Thyroid gland (tissue), 4 donors: Measurements from ENCODE around the gene PGLYRP3. TPM values are rescaled to one million over a fixed set of nuclear protein-coding genes. Genes with fewer than 3 reads are reported as not detected.

Experiments used
- DNase-seq, 2 donors: peaks; one replicate each; pipeline ENCODE4 v3.0.0-alpha.2; 2019
- H3K27ac ChIP-seq, 3 donors: fragments of 200-600 bp; sonication (generic); 1 replicate in 2 of 3; 2 replicates in 1 of 3; pipeline ENCODE4 v1.5.1; 2016 to 2019; ENCODE audit warnings: mild to moderate bottlenecking in 1 of 3, moderate library complexity in 1 of 3
- H3K27me3 ChIP-seq: fragments of 200-600 bp; sonication (generic); one replicate; pipeline ENCODE4 v1.5.1; 2019
- H3K36me3 ChIP-seq, 2 donors: fragments of 200-600 bp; sonication (generic); one replicate each; pipeline ENCODE4 v1.5.1; 2016 to 2019
- H3K4me1 ChIP-seq, 2 donors: fragments of 200-600 bp; sonication (generic); one replicate each; pipeline ENCODE4 v1.5.1; 2017 to 2019
- H3K4me3 ChIP-seq, 3 donors: fragments of 200-600 bp; sonication (generic); replicated peaks in 1 of 3; 1 replicate in 2 of 3; 2 replicates in 1 of 3; pipeline ENCODE4 v1.5.1; 2016; ENCODE audit warnings: mild to moderate bottlenecking in 1 of 3
- H3K9me3 ChIP-seq: fragments of 200-600 bp; sonication (generic); one replicate; pipeline ENCODE4 v1.5.1; 2017
- POLR2A ChIP-seq, 2 donors: fragments of 450-650 bp; IDR thresholded peaks; one replicate each; pipeline ENCODE4 v1.6.1; 2017; ENCODE audit warnings: antibody characterized with exemption in 2 of 2, mild to moderate bottlenecking in 2 of 2, moderate library complexity in 1 of 2
- WGBS, 2 donors: methylation state at CpG; one replicate each; pipeline ENCODE4 v1.1.5; 2017; 5-methylcytosine and 5-hydroxymethylcytosine counted together
- intact Hi-C: fragments of 100-400 bp; cut with DNase I; formaldehyde crosslinking; loops from one replicate; pipeline ENCODE4 v1.15.1; 2023
- total RNA-seq, 4 donors: library from RNA; depleted of rRNA; stranded (reverse); fragments of >200 nt; gene quantifications; one replicate each; pipeline ENCODE4 v1.2.3, GENCODE V29; 2016
- TF ChIP-seq, protein P1 (sequence below), 6 experiments: fragments of 200-600 bp in 3 of 6; fragments of 450-650 bp in 3 of 6; sonication (generic) in 3 of 6; IDR thresholded peaks; one replicate each; pipeline ENCODE4 v1.5.1; 2016 to 2019; ENCODE audit warnings: antibody characterized with exemption in 6 of 6, mild to moderate bottlenecking in 2 of 6, inconsistent platforms in 1 of 6, moderate library complexity in 1 of 6

The PGLYRP3 gene
- total RNA-seq, 4 donors from 2014 or later: not detected

DNA sequence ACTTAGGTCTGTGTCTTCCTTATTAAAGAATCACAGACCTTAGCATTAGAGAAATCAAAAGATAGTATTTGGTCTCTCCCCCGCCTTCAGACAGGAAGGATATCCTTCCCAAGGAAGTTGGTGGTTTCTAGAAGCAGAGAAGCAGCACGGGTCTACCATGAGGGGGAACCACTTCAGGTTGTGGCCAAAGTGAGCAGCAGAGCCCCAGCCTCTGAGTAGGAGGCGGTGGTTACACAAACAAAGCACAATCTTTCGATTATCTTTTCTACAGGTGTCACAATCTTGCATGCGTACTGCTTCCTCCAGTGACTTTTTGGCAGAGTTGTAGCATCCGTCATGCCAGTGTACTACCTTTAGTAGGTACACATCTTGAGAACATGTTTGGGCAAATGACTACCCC, 27.1 kb upstream of the PGLYRP3 start:
- intact Hi-C loops: no loop called here
- H3K9me3 ChIP-seq: no peaks in the 10 kb centered on the region
- no peak overlapping the region for H3K27ac ChIP-seq
- no peaks in the 10 kb centered on the region for H3K27me3 ChIP-seq
- no peak overlapping the region for H3K4me3 ChIP-seq
- no peak for DNase-seq
- no peaks in the 10 kb centered on the region for H3K4me1 ChIP-seq
- TF ChIP-seq POLR2A (IDR thresholded peaks at IDR 0.05): no peak
- TF ChIP-seq, protein P1, sequence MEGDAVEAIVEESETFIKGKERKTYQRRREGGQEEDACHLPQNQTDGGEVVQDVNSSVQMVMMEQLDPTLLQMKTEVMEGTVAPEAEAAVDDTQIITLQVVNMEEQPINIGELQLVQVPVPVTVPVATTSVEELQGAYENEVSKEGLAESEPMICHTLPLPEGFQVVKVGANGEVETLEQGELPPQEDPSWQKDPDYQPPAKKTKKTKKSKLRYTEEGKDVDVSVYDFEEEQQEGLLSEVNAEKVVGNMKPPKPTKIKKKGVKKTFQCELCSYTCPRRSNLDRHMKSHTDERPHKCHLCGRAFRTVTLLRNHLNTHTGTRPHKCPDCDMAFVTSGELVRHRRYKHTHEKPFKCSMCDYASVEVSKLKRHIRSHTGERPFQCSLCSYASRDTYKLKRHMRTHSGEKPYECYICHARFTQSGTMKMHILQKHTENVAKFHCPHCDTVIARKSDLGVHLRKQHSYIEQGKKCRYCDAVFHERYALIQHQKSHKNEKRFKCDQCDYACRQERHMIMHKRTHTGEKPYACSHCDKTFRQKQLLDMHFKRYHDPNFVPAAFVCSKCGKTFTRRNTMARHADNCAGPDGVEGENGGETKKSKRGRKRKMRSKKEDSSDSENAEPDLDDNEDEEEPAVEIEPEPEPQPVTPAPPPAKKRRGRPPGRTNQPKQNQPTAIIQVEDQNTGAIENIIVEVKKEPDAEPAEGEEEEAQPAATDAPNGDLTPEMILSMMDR (IDR thresholded peaks at IDR 0.05): no peak
- WGBS, 2 donors: 65 to 74% methylated on average over 6 of the region's 6 CpGs
- no peaks in the 10 kb centered on the region for H3K36me3 ChIP-seq

GRCh38 chr1:153337980-153338853, 25.5 kb upstream of the PGLYRP3 start:
- H3K4me1 ChIP-seq: no peaks in the 10 kb centered on the region
- no peak overlapping the region for H3K4me3 ChIP-seq
- intact Hi-C loops: no loop called here
- TF ChIP-seq, protein P1 (IDR thresholded peaks at IDR 0.05): no peak
- TF ChIP-seq POLR2A (IDR thresholded peaks at IDR 0.05): no peak
- WGBS, 2 donors: 68 to 77% methylated on average over 8 of the region's 8 CpGs
- no peak overlapping the region for H3K27ac ChIP-seq
- H3K27me3 ChIP-seq: no peaks in the 10 kb centered on the region
- H3K9me3 ChIP-seq: no peaks in the 10 kb centered on the region
- H3K36me3 ChIP-seq: no peaks in the 10 kb centered on the region
- no peak for DNase-seq

GRCh38 chr1:153336650-153337049, 23.9 kb upstream of the PGLYRP3 start:
- TF ChIP-seq POLR2A (IDR thresholded peaks at IDR 0.05): no peak
- TF ChIP-seq, protein P1 (IDR thresholded peaks at IDR 0.05): no peak
- no peaks in the 10 kb centered on the region for H3K27me3 ChIP-seq
- no peaks in the 10 kb centered on the region for H3K36me3 ChIP-seq
- no peaks in the 10 kb centered on the region for H3K4me1 ChIP-seq
- DNase-seq: no peak
- no peak overlapping the region for H3K4me3 ChIP-seq
- H3K9me3 ChIP-seq: no peaks in the 10 kb centered on the region
- intact Hi-C loops: no loop called here
- H3K27ac ChIP-seq: no peak overlapping the region

GRCh38 chr1:153333902-153334301, 21.1 kb upstream of the PGLYRP3 start:
- 90 to 94% methylated on average over 1 of the region's 1 CpG for WGBS, 2 donors
- TF ChIP-seq, protein P1 (IDR thresholded peaks at IDR 0.05): no peak
- TF ChIP-seq POLR2A (IDR thresholded peaks at IDR 0.05): no peak
- intact Hi-C loops: no loop called here

GRCh38 chr1:153324912-153325311, 12.2 kb upstream of the PGLYRP3 start:
- Histone ChIP-seq H3K27me3 (no peaks in the 10 kb centered on the region), H3K4me3 (no peak overlapping the region), H3K4me1 (no peaks in the 10 kb centered on the region), H3K27ac (no peak overlapping the region), H3K9me3 (no peaks in the 10 kb centered on the region), H3K36me3 (no peaks in the 10 kb centered on the region)
- no peak for TF ChIP-seq POLR2A (IDR thresholded peaks at IDR 0.05)
- TF ChIP-seq, protein P1 (IDR thresholded peaks at IDR 0.05): no peak
- intact Hi-C loops: no loop called here
- DNase-seq: no peak

More at GRCh38 chr1:153333902-153334301, 21.1 kb upstream of the PGLYRP3 start:
- H3K4me1 ChIP-seq: no peaks in the 10 kb centered on the region
- H3K36me3 ChIP-seq: no peaks in the 10 kb centered on the region
- H3K4me3 ChIP-seq: no peak overlapping the region
- DNase-seq: no peak
- H3K27ac ChIP-seq: no peak overlapping the region
- H3K9me3 ChIP-seq: no peaks in the 10 kb centered on the region
- H3K27me3 ChIP-seq: no peaks in the 10 kb centered on the region
